CD4-positive, alpha-beta memory T cell (primary cell): ENCODE data around the gene WWP2. TPM values are rescaled to one million over a fixed set of nuclear protein-coding genes. Genes with fewer than 3 reads are reported as not detected.
"Not testable (repeated sequence)": the region's sequence is repeated elsewhere in the genome, so short reads cannot be mapped to it uniquely, and the experiment has no call there.

Source experiments
- CTCF ChIA-PET: fragments of 350-600 bp; sonication (Branson Sonifier 250); formaldehyde crosslinking; loops from one replicate; lab custom pipeline; 2021; ENCODE audit warnings: inconsistent platforms; ENCODE audit not compliant: partially characterized antibody; lab: Charles Lee
- POLR2A ChIA-PET: fragments of 350-600 bp; sonication (Branson Sonifier 250); formaldehyde crosslinking; loops from one replicate; lab custom pipeline; 2021; ENCODE audit not compliant: partially characterized antibody; lab: Charles Lee
- DNase-seq, 5 donors: peaks; one replicate each; pipeline versions ENCODE4 v3.0.0 to v3.0.0-alpha.2; 2020 to 2022; ENCODE audit warnings: mixed read lengths in 1 of 5
- H3K27ac ChIP-seq: one replicate; pipeline ENCODE4 v1.7.0; 2013; ENCODE audit warnings: low read depth, low read length
- H3K27me3 ChIP-seq: 2 replicates; pipeline ENCODE4 v1.7.0; 2013; ENCODE audit warnings: mild to moderate bottlenecking, low read length, moderate library complexity; ENCODE audit not compliant: insufficient read depth
- H3K36me3 ChIP-seq: 2 replicates; pipeline ENCODE4 v1.7.0; 2013; ENCODE audit warnings: mild to moderate bottlenecking, low read length, moderate library complexity; ENCODE audit not compliant: insufficient read depth
- H3K4me1 ChIP-seq: 2 replicates; pipeline ENCODE4 v1.7.0; 2013; ENCODE audit warnings: mild to moderate bottlenecking, low read length, moderate library complexity; ENCODE audit not compliant: insufficient read depth
- H3K4me3 ChIP-seq, 2 donors: one replicate each; pipeline ENCODE4 v1.7.0; 2013; ENCODE audit warnings: low read length in 2 of 2, mild to moderate bottlenecking in 1 of 2
- H3K9me3 ChIP-seq, 2 donors: one replicate each; pipeline ENCODE4 v1.7.0; 2013; ENCODE audit warnings: low read length in 2 of 2, control low read depth in 1 of 2; ENCODE audit not compliant: control insufficient read depth in 1 of 2
- H3K27ac Mint-ChIP-seq, 7 donors: one replicate each; pipeline ENCODE4 v1.8.0; 2020 to 2021; ENCODE audit warnings: mixed read lengths in 7 of 7, mild to moderate bottlenecking in 6 of 7, inconsistent platforms in 3 of 7, moderate library complexity in 3 of 7
- H3K27me3 Mint-ChIP-seq, 2 donors: one replicate each; pipeline ENCODE4 v1.8.0; 2020 to 2021; ENCODE audit warnings: mixed read lengths in 2 of 2
- H3K36me3 Mint-ChIP-seq, 2 donors: one replicate each; pipeline ENCODE4 v1.8.0; 2020 to 2021; ENCODE audit warnings: mixed read lengths in 2 of 2, inconsistent platforms in 1 of 2, mild to moderate bottlenecking in 1 of 2
- H3K4me1 Mint-ChIP-seq, 4 donors: one replicate each; pipeline ENCODE4 v1.8.0; 2020 to 2021; ENCODE audit warnings: mixed read lengths in 4 of 4, mild to moderate bottlenecking in 1 of 4
- H3K4me3 Mint-ChIP-seq, 8 donors: one replicate each; pipeline ENCODE4 v1.8.0; 2020 to 2021; ENCODE audit warnings: mixed read lengths in 8 of 8, mild to moderate bottlenecking in 7 of 8, moderate library complexity in 6 of 8, inconsistent platforms in 3 of 8
- H3K9me3 Mint-ChIP-seq, 8 donors: one replicate each; pipeline ENCODE4 v1.8.0; 2020 to 2021; ENCODE audit warnings: mixed read lengths in 8 of 8, mild to moderate bottlenecking in 5 of 8, inconsistent platforms in 3 of 8, moderate library complexity in 1 of 8
- intact Hi-C: fragments of 100-400 bp; cut with micrococcal nuclease; formaldehyde crosslinking; loops from one replicate; pipeline ENCODE4 v1.15.1; 2023
- polyA plus RNA-seq, 2 donors: library from polyadenylated mRNA; unstranded; fragments of 300-500 nt; fragmentation: Illumina TruSeq; gene quantifications; one replicate each; pipeline ENCODE4 v1.2.3, GENCODE V29; 2021
- total RNA-seq, 2 experiments: library from RNA; stranded (reverse); gene quantifications; one replicate each; pipeline ENCODE4 v1.2.3, GENCODE V29; 2021

Gene WWP2
- total and polyA plus RNA-seq, 4 experiments from 2014 or later: 27.8 to 77.0 (median 62.8) TPM

GRCh38 chr16:69820926-69821541 is 58.9 kb downstream of the WWP2 start:
- Histone ChIP-seq H3K9me3 (no peaks in the 10 kb centered on the region), H3K27me3 (no peaks in the 10 kb centered on the region), H3K4me3 (no peak overlapping the region), H3K27ac (no peak overlapping the region), H3K36me3 (peaks cover 7% of the 10 kb centered on the region), H3K4me1 (no peaks in the 10 kb centered on the region)
- Mint-ChIP-seq H3K27me3 (no peaks in the 10 kb centered on the region), H3K27ac (no peak overlapping the region), H3K9me3 (peaks cover 0 to 3% (median 0%) of the 10 kb centered on the region in 8 donors), H3K4me3 (no peak overlapping the region), H3K4me1 (peaks cover 1 to 16% (median 10%) of the 10 kb centered on the region in 4 donors), H3K36me3 (peaks cover 36 to 37% of the 10 kb centered on the region in 2 donors)
- intact Hi-C loops: no loop called here
- DNase-seq: no peak
- ChIA-PET CTCF (no interaction called here), POLR2A (no interaction called here)

GRCh38 chr16:69821844-69822173 is 59.7 kb downstream of the WWP2 start:
- H3K4me1 Mint-ChIP-seq: peaks cover 1 to 16% (median 10%) of the 10 kb centered on the region in 4 donors
- H3K27me3 Mint-ChIP-seq: no peaks in the 10 kb centered on the region
- intact Hi-C loops: no loop called here
- H3K36me3 Mint-ChIP-seq: peaks cover 33% of the 10 kb centered on the region in 2 donors
- CTCF ChIA-PET: interaction anchor here (1.4 kb wide), 1 partner anchor 10 kb away, joined by 3 read pairs; no protein-coding TSS in a partner anchor
- H3K27me3 ChIP-seq: no peaks in the 10 kb centered on the region
- peaks cover 0 to 3% (median 0%) of the 10 kb centered on the region in 8 donors for H3K9me3 Mint-ChIP-seq
- no peaks in the 10 kb centered on the region for H3K4me1 ChIP-seq
- POLR2A ChIA-PET: no interaction called here
- H3K4me3 Mint-ChIP-seq: no peak overlapping the region
- no peak overlapping the region for H3K27ac ChIP-seq
- H3K9me3 ChIP-seq: no peaks in the 10 kb centered on the region
- peaks cover 7% of the 10 kb centered on the region for H3K36me3 ChIP-seq
- H3K27ac Mint-ChIP-seq: peak overlapping the region in 1 of 7 donors; percentile 47
- DNase-seq: no peak
- no peak overlapping the region for H3K4me3 ChIP-seq

- Histone ChIP-seq H3K36me3 (peaks cover 7% of the 10 kb centered on the region), H3K4me1 (no peaks in the 10 kb centered on the region), H3K27me3 (no peaks in the 10 kb centered on the region), H3K4me3 (no peak overlapping the region), H3K9me3 (no peaks in the 10 kb centered on the region), H3K27ac (no peak overlapping the region)
- intact Hi-C loops: no loop called here
- Mint-ChIP-seq H3K9me3 (peaks cover 0 to 3% (median 0%) of the 10 kb centered on the region in 8 donors), H3K27ac (peak overlapping the region in 3 of 7 donors; percentile 20 to 73 (median 38)), H3K4me3 (no peak overlapping the region), H3K4me1 (peaks cover 1 to 16% (median 10%) of the 10 kb centered on the region in 4 donors), H3K36me3 (peaks cover 28 to 33% of the 10 kb centered on the region in 2 donors), H3K27me3 (no peaks in the 10 kb centered on the region)
- ChIA-PET CTCF (interaction anchor here (0.9 to 1.4 kb wide), 2 partner anchors 9 to 28 kb away, joined by 3 to 4 read pairs; no protein-coding TSS in a partner anchor), POLR2A (no interaction called here)
- no peak for DNase-seq
Measured at GRCh38 chr16:69822174-69822935, 60.2 kb downstream of the WWP2 start.

- H3K27me3 Mint-ChIP-seq: no peaks in the 10 kb centered on the region
- H3K9me3 Mint-ChIP-seq: no peaks in the 10 kb centered on the region
- Histone ChIP-seq H3K4me1 (no peaks in the 10 kb centered on the region), H3K9me3 (no peaks in the 10 kb centered on the region), H3K27me3 (no peaks in the 10 kb centered on the region), H3K27ac (no peak overlapping the region), H3K36me3 (peaks cover 6% of the 10 kb centered on the region), H3K4me3 (no peak overlapping the region)
- intact Hi-C loops: no loop called here
- peaks cover 23 to 36% of the 10 kb centered on the region in 2 donors for H3K36me3 Mint-ChIP-seq
- peaks cover 1 to 12% (median 9%) of the 10 kb centered on the region in 4 donors for H3K4me1 Mint-ChIP-seq
- ChIA-PET POLR2A (no interaction called here), CTCF (interaction anchor here (1.1 kb wide), 1 partner anchor 106 kb away, joined by 3 read pairs; no protein-coding TSS in a partner anchor)
- no peak for DNase-seq
- H3K27ac Mint-ChIP-seq: peak overlapping the region in 3 of 7 donors; percentile 41 to 89 (median 44)
- no peak overlapping the region for H3K4me3 Mint-ChIP-seq
Measured at GRCh38 chr16:69823831-69824563, 61.9 kb downstream of the WWP2 start.

GRCh38 chr16:69824564-69825142 is 62.5 kb downstream of the WWP2 start:
- H3K4me1 ChIP-seq, H3K9me3 ChIP-seq, POLR2A ChIA-PET, H3K4me3 ChIP-seq, DNase-seq, H3K36me3 ChIP-seq, H3K27me3 Mint-ChIP-seq, H3K27me3 ChIP-seq, H3K4me3 Mint-ChIP-seq, H3K9me3 Mint-ChIP-seq, intact Hi-C loops, H3K27ac ChIP-seq, H3K27ac Mint-ChIP-seq: not testable (repeated sequence)
- H3K36me3 Mint-ChIP-seq: peaks cover 23 to 39% of the 10 kb centered on the region in 2 donors
- CTCF ChIA-PET: interaction anchor here (0.7 to 1.1 kb wide), 2 partner anchors 20 to 106 kb away, joined by 3 read pairs; no protein-coding TSS in a partner anchor
- peaks cover 1 to 14% (median 9%) of the 10 kb centered on the region in 4 donors for H3K4me1 Mint-ChIP-seq

GRCh38 chr16:69827524-69827923 is 65.4 kb downstream of the WWP2 start:
- H3K9me3 ChIP-seq: no peaks in the 10 kb centered on the region
- Mint-ChIP-seq H3K27me3 (no peaks in the 10 kb centered on the region), H3K4me3 (no peak overlapping the region), H3K27ac (peak overlapping the region in 1 of 7 donors; percentile 57), H3K4me1 (peaks cover under 1 to 11% (median 5%) of the 10 kb centered on the region in 4 donors), H3K36me3 (peaks cover 22 to 36% of the 10 kb centered on the region in 2 donors), H3K9me3 (no peaks in the 10 kb centered on the region)
- H3K4me3 ChIP-seq: no peak overlapping the region
- no peak for DNase-seq
- H3K27ac ChIP-seq: no peak overlapping the region
- no peaks in the 10 kb centered on the region for H3K4me1 ChIP-seq
- ChIA-PET POLR2A (no interaction called here), CTCF (no interaction called here)
- H3K36me3 ChIP-seq: peaks cover 7% of the 10 kb centered on the region
- intact Hi-C loops: no loop called here
- H3K27me3 ChIP-seq: no peaks in the 10 kb centered on the region
